Cardiac septum (tissue), 1 donor: ENCODE data around the gene KIAA1328. TPM values are rescaled to one million over a fixed set of nuclear protein-coding genes. Genes with fewer than 3 reads are reported as not detected.
"Not testable (repeated sequence)": the region's sequence is repeated elsewhere in the genome, so short reads cannot be mapped to it uniquely, and the experiment has no call there.

Experiments
- DNase-seq: peaks from one replicate; pipeline ENCODE4 v3.0.0-alpha.2; 2020; ENCODE audit warnings: low spot score
- intact Hi-C: fragments of 100-400 bp; cut with DNase I; formaldehyde crosslinking; loops from one replicate; pipeline ENCODE4 v1.14.0; 2022
- total RNA-seq: library from RNA; stranded (reverse); fragmentation: NEBNext Ultra II Directional; extraction: Animal tissue kit (Norgen Biotek cat#: 25700); gene quantifications from one replicate; pipeline ENCODE4 v1.2.1, GENCODE V29; 2021
- donor health status: DM: no; HTN: no; CAD: no.

The KIAA1328 gene
- total RNA-seq, 1 donor from 2014 or later: 4.8 TPM

GRCh38 chr18:37065254-37065653, 236.3 kb downstream of the KIAA1328 start:
- intact Hi-C loops: no loop called here
- no peak for DNase-seq

GRCh38 chr18:37084912-37085311, 256.0 kb downstream of the KIAA1328 start:
- DNase-seq: no peak
- intact Hi-C loops: no loop called here

GRCh38 chr18:37085362-37085761, 256.4 kb downstream of the KIAA1328 start:
- intact Hi-C loops: no loop called here
- no peak for DNase-seq

DNA sequence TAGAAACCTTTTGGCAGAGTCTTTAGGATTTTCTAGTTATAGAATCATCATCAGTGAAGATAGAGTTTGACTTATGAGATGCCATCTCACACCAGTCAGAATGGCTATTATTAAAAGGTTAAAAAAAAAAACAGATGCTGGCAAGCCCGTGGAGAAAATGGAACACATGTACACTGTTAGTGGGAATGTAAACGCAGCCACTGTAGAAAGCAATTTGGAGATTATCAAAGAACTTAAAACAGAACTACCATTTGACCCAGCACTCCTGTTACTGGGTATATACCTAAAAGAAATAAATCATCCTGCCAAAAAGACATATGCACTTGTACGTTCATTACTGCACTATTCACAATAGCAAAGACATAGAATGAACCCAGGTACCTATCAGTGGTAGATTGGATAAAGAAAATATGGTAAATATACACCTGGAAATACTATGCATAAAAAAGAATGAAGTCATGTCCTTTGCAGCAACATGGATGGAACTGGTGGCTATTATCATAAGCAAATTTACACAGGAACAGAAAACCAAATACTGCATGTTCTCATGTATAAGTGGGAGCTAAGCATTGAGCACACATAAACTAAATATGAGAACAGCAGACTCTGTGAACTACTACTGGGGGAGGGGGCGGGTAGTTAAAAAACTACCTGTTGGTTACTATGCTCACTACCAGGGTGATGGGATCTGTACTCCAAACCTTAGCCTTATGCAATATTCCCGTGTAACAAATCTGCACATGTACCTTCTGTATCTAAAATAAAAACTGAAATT, 279.0 kb downstream of the KIAA1328 start:
- intact Hi-C loops: no loop called here
- no peak for DNase-seq

GRCh38 chr18:37122877-37123276, 293.9 kb downstream of the KIAA1328 start:
- intact Hi-C loops: no loop called here
- DNase-seq: no peak

- intact Hi-C loops: no loop called here
Observed at GRCh38 chr18:37124516-37124915, 295.6 kb downstream of the KIAA1328 start.

DNA sequence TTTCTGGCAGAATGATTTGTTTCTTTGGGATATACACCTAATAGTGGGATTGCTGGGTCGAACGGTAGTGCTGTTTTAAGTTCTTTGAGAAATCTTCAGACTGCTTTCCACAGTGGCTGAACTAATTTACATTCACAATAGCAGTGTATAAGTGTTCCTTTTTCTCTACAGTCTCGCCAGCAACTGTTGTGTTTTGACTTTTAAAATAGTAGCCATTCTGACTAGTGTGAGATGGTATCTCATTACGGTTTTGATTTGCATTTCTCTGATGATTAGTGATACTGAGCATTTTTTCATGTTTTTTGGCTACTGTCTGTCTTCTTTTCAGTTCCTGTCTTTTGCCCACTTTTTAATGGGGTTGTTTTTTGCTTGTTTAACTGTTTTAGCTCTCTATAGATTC, 306.2 kb downstream of the KIAA1328 start:
- intact Hi-C loops: no loop called here
- no peak for DNase-seq

More at GRCh38 chr18:37124516-37124915, 295.6 kb downstream of the KIAA1328 start:
- DNase-seq: no peak

- DNase-seq: no peak
- intact Hi-C loops: no loop called here
Observed at GRCh38 chr18:37138456-37138855, 309.5 kb downstream of the KIAA1328 start.

GRCh38 chr18:37139876-37140275, 310.9 kb downstream of the KIAA1328 start:
- no peak for DNase-seq
- intact Hi-C loops: no loop called here

GRCh38 chr18:37144921-37145320, 316.0 kb downstream of the KIAA1328 start:
- intact Hi-C loops: no loop called here
- no peak for DNase-seq

DNA sequence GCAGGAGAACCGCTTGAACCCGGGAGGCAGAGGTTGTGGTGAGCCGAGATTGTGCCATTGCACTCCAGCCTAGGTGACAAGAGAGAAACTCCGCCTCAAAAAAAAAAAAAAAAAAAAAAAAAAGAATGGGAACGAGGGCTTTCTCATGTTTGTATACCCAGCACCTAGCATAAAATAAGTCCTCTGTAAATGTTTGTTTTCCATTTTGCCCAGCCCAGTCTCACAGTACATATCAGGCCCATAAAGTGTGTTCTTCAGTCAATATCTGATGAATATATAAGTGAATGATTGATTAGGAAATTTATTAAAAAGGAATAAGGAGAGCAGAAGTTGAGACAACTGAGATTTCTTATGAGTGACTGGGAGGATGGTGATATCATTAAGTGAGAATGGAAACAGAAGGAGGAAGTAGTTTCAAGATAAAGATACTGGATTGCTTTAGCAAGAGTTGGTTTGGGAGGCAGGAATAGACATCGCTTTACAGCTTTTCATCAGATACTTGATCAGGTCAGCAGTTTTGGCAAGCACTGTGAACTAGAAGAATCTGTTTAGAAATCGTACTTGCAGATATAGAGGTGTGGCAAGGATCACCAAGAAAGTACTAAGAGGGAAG, 327.5 kb downstream of the KIAA1328 start:
- intact Hi-C loops: no loop called here
- DNase-seq: no peak

GRCh38 chr18:37160038-37160820, 331.3 kb downstream of the KIAA1328 start:
- intact Hi-C loops: no loop called here
- no peak for DNase-seq

- intact Hi-C loops: no loop called here
- no peak for DNase-seq
Observed at GRCh38 chr18:37161491-37161890, 332.6 kb downstream of the KIAA1328 start.

DNA sequence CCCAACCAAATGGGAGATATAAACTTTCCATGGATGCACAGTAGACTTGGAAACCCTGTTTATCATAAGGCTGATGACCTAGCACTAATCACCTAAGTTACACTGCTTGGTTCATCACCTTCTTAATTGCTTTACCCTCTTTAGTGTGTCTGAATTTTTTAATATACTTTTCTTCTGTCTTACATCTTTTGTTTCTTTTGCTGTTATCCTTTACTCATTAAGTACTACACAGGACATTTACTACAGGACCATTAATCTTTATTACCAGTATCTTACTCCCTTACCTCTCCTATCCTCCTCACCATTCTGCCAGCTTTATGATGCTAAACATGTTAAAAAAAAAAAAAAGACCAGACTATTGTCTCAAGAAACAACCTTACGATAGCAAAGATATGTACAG, 333.6 kb downstream of the KIAA1328 start:
- intact Hi-C loops: no loop called here
- DNase-seq: no peak

GRCh38 chr18:37163119-37163518, 334.2 kb downstream of the KIAA1328 start:
- no peak for DNase-seq
- intact Hi-C loops: no loop called here

DNA sequence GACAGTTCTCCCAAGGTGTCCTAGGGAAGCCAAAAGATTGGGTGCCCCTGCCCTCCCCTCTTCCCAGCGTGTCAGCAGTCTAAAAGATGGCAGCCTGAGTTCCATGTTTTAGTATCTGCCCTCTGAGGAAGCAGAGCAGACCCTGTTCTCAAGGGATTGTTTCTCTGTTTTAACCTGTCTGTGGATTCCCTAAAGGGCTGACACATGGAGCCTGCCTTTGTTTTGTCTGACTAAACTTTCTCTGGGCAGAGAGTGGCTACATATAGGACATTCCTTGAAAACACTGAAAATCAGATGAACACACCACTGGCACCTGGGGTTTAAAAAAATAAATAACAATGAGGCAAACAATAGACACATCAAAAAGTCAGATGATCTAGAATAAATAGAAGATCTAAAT, 337.6 kb downstream of the KIAA1328 start:
- intact Hi-C loops: no loop called here
- DNase-seq: no peak

DNA sequence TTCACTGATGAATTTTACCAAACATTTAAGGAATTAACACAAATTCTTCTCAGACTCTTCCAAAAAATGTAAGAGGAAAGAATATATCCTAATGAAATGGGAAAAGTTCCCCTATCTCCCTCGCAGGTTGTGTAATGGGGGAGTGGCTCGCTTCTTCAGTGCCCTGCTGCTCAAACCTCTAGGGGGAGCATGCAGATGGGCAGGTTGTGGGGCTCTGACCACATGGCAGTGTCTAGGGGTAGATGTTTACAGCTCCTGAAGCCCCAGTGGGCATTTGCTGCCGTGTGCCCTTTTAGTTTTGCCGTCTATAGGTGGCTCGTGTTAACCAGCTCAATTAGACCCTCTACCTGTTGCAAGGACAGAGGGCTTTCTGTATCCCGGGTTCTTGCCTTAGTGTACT, 338.0 kb downstream of the KIAA1328 start:
- intact Hi-C loops, DNase-seq: not testable (repeated sequence)

DNA sequence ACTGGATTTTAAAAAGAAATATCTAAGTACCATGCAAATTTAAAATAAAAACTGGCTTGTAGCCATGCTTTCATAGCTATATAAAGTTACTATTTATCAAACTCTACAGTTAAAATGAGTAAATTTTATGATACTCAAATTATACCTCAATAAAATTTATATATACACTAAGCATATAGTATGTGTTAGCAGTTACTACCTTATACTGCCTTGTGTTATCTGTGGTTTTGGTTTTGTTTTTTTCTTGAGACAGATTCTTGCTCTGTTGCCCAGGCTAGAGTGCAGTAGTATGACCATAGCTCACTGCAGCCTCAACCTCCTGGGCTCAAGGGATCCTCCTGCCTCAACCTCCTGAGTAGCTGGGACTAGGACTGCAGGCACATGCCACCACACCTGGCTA, 342.1 kb downstream of the KIAA1328 start:
- DNase-seq: no peak
- intact Hi-C loops: no loop called here

- intact Hi-C loops: no loop called here
- DNase-seq: no peak
Observed at GRCh38 chr18:37173384-37173783, 344.5 kb downstream of the KIAA1328 start.

DNA sequence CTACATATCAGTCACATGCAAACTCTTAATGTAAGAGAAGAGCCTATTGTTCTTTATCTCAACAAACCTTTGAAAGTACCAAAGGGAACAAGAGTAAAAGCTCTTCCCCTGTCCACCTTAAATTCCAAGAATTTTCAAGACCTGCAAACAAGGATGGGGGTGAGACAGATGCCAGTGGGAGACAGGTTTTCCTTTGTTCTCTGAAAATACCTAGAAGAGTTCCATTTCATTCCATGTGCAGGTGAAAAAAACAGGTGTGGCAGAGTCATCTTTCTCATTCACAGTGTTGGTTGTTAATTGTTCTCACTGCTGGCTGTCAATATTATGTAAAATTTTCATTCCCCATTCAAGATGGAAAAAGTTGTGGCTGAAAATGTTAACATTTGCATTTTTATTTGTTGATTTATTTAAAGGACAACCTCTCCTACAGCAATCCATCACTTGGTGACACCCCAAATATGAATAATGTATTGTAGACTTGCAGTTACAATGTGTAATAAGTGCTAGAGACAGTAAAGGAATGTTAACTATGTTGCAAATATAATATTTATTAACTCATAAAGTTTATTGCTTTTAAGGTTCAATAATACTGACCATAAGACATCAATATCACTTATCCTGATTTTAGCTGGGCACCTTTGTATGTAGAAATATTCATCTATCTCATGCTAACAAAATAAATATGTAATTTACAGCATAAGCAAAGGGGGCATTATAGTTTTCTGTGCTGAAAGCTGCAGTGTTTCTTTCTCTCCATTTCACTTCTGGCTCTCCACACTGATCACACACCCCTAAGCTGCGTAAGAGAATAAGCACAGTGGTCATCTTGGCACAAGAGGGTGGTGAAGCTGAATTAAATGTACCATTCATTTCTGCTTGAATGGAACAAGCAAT, 347.0 kb downstream of the KIAA1328 start:
- DNase-seq: no peak
- intact Hi-C loops: no loop called here
